GM18868 (cell line): ENCODE data around the gene CD82.

Experiments used
- ATAC-seq: cut with Tn5 transposase; IDR thresholded peaks from one replicate; pipeline ENCODE4 v1.9.1; 2021; ENCODE audit warnings: mild to moderate bottlenecking, moderate library complexity; ENCODE audit not compliant: unreplicated experiment

The CD82 gene

GRCh38 chr11:44597358-44598012 is 32.0 kb downstream of the CD82 start:
- ATAC-seq, result peak; percentile 1

DNA sequence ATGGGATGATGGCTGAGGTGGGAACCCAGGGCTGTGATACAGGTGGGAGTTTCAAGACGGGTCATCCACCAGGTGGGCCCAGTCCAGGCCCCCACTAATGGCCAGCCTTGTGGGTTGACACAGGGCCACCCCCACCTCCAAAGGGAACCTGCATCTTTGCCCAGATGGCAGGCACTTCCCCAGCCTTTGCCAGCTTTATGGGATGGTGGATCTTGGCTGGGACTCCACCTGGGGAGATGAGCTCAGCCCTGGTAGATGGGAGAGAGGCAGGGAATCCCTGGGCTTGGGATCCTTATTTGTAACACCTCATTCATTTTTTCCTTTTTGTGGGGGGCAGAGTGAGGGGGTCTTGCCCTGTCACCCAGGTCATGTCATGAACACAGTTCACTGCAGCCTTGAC is 33.4 kb downstream of the CD82 start:
- ATAC-seq, result no peak

DNA sequence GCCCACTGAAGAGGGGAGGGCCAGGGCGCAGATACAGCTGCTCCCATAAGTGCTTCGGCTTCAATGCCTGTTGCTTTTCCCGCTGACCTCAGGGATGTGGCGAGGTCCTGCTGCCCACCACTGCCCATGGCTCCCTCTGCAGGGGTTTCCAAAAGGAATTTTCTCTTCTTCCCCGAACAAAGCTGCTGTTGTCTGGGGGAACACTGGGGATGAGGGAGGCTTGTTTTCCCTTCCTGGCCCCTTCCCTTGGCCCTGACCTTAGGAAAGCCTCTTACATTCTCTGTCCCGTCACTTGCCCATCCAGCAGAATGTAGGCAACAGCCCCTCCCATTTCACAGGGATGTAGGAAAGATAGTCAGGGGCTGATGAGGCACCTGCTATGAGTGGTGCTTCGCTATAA is 34.8 kb downstream of the CD82 start:
- no peak for ATAC-seq

- peak; percentile 32 for ATAC-seq
Observed at GRCh38 chr11:44600839-44601383, 35.4 kb downstream of the CD82 start.

GRCh38 chr11:44601471-44602370 is 36.3 kb downstream of the CD82 start:
- peak; percentile 38 for ATAC-seq

- ATAC-seq, result no peak
Observed at GRCh38 chr11:44602891-44603310, 37.4 kb downstream of the CD82 start.

GRCh38 chr11:44604171-44604581 is 38.7 kb downstream of the CD82 start:
- ATAC-seq, result no peak

DNA sequence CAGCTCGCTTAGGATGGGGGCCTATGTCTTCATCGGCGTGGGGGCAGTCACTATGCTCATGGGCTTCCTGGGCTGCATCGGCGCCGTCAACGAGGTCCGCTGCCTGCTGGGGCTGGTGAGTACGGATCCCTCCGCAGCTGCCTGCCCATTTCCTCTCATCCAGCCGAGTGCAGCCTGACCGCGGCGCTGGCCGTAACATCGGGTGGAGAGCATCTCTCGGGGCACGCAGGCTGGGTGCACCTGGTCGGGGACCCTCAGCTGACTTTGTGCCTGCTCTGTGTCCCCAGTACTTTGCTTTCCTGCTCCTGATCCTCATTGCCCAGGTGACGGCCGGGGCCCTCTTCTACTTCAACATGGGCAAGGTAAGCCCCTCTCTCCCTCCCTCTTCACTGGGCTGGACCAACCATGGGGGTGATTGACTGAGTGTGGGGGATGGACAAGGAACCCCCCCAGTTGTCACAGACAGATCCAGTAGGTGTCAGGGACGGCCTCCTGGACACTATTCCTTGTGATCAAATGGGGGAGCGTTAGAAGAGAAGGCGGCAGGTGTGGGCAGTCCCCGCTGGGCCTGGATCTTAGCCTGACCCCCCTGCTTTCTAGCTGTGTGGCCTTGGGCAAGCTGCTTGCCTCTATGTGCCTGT is 39.7 kb downstream of the CD82 start:
- ATAC-seq, result no peak

DNA sequence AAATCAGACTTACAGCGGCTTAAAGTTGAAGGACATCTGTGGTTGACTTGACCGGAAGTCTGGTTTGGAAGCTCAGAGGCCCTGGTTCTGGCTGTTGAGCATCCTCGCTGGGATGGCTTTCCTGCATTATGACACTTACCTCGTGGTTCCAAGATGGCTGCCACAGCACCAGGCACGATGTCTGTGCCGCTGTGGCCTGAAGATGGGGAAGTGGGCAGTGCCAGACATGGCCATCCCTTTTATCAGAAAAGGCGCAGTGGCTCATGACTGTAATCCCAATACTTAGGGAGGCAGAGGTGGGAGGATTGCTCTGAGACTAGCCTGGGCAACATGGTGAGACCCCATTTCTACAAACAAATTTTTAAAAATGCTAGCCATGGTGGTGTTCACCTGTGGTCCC is 40.5 kb downstream of the CD82 start:
- ATAC-seq, result no peak

DNA sequence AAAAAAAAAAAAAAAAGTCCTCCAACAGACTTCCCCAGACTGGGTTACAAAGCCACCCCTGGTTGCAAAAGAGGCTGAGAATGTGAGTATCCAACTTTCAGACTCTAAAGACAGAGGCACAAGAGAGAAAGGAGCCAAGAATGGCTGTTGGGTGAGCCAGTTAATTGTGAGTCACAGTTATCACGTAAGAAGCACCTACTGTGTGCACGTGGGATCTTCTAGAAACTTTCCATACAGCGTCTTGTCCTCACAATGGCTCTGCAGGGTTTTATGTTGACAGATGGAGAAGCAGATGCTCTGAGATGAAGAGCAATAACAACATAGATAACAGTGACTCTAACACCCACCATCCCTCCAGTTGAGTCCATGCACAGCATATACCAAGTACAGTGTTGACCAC is 41.0 kb downstream of the CD82 start:
- ATAC-seq, result no peak

DNA sequence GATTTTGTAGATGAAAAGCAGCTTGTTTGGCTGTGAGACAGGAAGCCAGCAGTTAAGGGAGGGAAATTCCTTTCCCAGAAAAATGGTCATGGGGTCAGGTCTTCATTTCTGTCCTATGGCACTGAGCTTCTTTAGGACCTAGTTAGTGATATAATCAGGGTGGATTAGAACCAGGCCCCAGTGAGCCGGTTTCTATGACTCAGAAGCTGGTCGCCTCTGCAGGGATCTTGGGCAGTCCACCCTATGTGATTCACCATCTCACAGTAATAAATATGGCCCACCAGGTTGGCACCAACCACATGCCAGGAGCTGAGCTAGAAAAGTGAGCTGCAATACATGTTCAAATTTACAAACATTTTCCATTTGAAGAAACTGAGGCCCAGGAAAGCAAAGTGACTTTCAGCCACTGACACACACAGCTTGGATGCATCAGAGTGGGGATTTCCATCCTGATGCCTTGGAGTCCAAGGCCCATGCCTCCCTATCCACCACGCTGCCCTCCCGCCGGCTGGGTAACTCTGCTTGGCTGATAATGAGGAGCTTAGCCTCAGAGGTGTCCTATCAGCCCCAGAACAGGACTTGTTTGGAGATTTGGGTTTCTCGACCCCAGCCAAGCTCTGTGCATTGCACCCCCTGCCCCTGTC is 42.0 kb downstream of the CD82 start:
- no peak for ATAC-seq

DNA sequence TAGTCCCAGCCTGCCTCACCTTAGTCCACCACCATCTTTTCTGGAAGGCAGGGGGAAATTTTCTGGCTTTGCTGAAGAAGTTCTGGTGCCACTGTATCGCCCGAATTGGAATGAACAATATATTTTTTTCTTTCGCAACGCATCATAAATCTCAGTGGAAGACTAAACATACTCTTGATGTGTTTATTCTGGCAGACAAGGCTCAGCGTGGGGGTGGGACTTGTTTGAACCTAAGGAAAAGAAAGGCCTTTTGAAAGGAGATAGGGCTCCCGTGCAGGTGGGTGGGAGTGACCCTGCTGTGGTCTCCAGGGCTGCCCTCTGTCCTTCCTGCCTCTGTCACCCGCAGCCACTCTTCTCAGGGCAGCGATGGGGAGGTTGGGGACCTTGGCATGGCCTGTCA is 42.5 kb downstream of the CD82 start:
- ATAC-seq, result no peak

DNA sequence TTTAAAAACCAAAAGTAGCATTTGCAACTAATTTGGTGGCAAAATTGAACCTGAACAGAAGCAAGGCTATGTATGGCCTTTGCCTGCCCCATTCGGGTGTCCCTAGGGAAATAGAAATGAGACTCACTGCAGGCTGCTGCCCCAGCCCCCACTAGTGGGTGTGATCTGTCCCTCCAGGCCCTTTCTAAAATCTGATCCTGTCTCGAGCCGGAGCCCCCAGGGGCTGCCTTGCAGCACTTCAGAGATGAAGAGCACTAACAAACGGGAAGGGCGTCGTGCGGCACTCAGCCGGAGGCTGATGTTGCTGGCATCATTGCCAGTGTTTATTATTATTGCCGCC is 43.2 kb downstream of the CD82 start:
- ATAC-seq, result no peak

GRCh38 chr11:44608991-44609782 is 43.7 kb downstream of the CD82 start:
- ATAC-seq, result peak; percentile 48

GRCh38 chr11:44609783-44610155 is 44.3 kb downstream of the CD82 start:
- ATAC-seq, result no peak

DNA sequence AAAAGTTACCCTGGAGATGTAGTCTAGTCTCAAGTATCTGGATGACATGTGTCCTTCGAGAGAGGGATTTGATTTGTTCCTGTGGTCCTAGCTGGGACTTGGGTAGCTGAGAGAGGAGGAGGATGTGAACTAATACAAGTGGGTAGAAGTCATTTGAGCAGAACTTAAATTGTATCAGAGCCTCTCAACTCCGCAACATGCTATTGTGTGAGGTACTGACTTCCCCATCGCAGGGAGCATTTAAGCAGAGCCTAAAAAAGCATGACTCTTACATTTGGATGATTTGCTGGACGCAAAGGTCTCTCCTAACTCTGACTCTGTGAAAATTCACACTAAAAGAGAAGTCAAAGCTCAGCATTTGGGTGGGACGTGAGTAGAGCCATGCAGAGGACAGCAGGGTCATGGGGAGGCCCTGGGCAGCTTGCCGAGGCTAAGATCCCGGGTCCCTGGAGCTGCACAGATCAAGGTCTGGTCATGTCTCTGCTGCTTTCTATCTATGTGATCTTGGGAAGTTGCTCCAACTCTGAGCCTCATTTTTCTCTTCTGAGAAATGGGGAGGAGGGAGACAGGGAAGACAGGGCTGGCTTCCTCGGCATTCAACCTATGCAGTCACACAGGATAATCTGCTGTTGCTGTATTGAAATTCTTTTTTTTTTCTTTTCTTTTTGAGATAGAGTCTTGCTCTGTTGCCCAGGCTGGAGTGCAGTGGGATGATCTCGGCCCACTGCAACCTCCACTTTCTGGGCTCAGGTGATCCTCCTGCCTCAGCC is 44.9 kb downstream of the CD82 start:
- no peak for ATAC-seq

DNA sequence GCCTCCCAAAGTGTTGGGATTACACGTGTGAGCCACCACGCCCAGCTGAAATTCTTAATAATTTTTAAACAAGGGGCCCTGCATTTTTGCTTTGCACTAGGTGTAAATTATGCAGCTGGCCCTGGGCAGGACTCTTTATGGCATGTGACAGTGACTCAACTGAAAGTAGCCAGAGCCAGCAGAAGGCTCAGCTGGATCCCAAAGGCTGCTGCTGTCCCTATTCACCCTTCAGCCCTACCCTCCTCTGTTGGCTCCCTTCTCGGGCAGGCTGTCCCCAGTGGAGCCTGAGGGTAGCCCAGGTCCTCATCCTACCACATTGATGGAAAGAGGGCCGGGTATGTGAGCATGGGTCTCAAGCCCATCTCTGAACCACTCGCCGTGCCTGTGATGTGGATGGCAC is 45.6 kb downstream of the CD82 start:
- no peak for ATAC-seq

GRCh38 chr11:44611687-44612434 is 46.4 kb downstream of the CD82 start:
- peak; percentile 54 for ATAC-seq

GRCh38 chr11:44613153-44613552 is 47.7 kb downstream of the CD82 start:
- no peak for ATAC-seq
